Hematopoietic multipotent progenitor cell treated with erythropoietin and hydrocortisone succinate and interleukin-3 and kit ligand, for 8 days (in vitro differentiated cells): ENCODE results near the gene HS6ST1.
"Not testable (repeated sequence)": the region's sequence is repeated elsewhere in the genome, so short reads cannot be mapped to it uniquely, and the experiment has no call there.

Source experiments
- DNase-seq: peaks from one replicate; pipeline ENCODE4 v3.0.0-alpha.2; 2015

The HS6ST1 gene

DNA sequence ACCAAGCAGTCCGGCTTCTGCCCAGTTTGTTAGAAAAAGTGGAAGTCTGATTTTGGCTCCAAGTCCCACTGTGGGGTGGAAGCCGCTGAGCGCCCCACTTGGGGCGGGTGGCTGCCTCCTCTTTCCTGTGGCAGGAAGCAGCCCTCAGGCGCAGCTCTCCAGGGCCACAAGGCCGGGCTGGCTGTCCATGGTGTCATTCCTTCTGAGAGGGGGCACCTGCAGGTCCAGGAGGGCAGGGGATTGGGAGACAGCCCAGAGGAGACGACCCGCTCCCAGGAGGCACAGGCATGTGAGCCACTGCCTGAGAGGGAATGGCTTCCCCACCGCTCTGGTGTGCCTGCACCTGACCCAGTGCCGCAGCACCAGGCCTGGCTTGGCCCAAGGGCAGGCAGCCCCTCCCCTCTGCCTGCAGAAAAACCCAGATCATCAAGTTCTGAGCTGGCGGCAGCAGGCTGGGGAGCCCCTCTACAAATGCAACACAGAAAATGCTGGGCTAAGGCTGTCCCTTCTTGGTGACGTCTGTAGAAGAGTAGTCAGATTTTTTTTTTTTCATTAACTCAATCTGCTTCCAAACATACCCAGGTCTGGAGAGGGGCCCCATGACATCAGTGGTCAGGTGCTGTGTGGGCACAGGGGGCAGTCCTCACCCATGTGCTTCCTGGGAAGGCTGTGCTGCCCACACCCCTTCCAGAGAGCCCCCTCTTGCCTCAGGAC, 38.4 kb downstream of the HS6ST1 start:
- no peak for DNase-seq

DNA sequence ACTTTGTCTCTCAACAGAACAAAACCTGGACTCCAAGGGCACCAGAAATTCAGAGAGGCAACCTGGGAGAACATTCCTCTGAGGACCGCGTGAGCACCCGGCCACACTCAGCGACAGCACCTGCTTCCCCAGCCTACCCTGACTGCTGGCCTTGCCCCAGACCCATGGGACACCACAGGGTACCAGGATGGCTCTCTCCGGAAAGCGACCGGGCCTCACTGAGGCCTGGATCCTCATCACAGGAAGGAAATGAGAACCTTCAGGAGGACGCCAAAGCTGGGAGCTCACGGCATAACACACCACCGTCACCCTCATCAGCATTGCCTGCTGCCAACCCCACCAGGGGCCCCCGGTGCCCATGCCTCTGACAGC, 38.9 kb downstream of the HS6ST1 start:
- no peak for DNase-seq

DNA sequence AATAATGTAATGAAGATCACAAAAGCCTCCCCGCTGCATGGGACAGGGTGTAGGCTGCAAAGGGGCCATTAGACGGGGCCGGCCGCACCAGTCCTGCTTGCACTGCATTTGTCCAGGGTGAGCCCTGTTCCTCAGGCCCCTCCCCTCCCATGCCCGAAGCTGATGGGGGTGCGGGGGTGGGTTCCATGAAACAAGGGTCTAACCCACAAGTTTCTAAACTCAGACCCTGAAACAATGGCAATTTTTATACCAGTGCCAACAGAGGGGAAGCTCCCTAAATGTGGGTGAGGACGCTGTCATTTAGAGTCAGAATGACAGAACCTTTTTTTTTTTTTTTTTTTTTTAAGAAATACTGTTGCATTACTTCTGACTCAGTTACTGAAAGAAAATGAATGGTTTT, 39.7 kb downstream of the HS6ST1 start:
- DNase-seq, result no peak

DNA sequence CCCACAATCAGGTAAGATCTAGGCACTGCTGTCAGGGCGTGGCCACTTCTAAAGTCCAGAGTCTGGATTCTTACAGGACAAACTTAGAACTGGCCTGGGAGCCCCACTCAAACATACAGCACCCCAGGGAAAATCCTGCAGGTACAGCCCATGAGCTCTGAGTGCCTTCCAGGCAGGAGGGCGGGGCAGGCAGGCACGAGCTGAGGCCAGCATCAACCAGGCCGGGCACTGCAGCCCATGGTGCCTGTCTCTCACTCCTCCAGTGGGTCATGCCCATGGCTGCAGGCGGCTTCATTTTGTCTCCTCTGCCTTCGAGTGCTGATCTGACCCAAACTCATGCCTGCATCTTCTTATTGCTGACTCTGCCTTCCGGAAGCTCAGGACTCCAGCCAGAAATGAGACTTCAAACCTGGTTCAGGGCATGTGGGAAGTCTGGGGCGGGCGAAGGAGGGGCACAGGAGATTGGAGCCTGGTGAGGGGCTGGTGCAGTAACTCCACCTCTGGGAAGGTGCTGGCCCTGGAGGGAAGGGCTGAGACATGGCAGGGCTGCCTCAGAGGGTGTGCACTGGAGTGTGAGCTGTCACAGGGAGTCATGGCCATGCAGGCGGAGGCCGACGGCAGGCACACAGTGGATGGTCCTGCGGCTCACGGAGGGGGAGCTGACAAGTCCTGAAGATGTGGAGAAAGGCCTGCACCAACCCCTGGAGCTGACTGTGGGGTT, 40.5 kb downstream of the HS6ST1 start:
- DNase-seq, result no peak

DNA sequence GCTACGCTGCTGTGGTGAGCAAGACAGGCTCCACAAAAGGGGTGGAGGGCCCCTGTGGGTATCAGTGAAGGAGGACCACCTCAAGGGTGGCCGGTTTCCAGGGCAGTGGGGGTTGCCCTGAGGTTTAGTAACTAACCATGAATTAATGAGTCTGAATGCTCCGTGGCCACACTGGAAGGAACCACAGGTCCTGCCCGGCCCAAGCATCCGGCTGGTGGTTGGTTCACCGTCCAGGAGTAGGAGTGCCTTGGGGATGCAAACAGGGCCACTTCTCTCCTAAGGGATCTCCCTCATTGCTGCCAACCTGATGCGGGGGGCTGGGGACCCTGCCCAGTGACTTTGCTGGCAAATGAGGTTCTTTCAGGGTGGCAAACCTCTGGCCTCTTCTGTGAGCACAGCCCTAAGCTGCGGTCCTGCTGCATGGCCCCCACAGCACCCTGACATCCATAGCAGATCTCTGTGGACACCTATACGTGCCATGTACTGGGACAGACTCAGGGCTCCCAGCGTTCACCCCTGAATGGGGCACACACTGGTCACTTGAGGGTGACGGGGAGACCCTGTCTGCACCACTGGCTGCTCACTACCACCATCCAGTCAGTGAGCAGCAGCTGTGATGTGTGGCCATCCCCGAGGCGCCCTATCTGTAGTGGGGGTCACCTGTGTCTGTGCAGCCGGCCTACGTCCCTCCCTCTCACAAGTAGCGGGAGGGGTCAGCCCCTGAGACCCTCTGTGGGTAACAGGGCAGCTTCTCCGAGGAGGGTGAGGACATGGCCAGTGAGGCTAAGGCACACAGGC, 41.6 kb downstream of the HS6ST1 start:
- DNase-seq, result no peak

DNA sequence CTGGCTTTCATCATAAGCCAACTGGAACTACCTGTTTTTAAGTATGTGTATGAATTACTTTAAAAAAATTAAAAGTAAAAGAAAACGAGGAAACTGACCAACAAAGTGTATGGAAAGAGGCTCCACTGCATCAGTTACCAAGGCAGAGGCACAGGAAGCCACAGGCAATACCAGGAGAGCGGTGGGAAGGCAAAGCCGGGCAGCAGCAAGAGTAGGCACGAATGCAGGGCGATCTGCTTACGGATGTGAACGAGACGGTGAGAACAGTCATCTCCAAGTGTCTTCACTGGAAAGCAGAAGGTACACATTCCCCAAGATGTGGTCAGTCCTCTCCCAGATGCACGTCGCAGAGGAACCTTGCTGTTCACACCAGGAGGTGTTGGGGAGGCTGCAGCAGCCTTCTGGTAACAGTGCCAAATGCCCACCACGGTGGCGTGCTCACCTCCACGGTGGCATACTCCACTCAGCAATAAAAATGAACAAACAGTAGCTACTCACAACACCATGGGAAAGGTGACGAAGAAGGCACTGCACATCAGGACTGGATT, 43.1 kb downstream of the HS6ST1 start:
- no peak for DNase-seq

DNA sequence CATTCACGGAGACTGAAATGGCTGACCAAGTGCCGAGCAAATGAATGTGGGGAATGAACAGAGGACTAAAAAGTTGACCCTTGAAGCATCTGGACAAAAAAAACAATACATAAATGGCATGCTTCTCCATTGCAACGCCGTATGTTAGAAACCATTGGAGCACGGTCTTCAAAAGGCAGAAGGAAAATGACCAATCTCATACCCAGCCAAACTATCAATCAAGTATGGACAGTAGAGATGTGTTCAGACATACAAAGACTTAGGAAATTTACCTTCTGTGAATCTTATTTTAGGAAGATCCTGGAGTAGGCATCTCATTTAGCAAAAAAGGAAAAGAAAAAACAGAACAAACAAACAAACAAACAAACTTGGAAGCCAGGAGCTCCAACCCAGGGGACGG, 44.5 kb downstream of the HS6ST1 start:
- DNase-seq, result no peak

DNA sequence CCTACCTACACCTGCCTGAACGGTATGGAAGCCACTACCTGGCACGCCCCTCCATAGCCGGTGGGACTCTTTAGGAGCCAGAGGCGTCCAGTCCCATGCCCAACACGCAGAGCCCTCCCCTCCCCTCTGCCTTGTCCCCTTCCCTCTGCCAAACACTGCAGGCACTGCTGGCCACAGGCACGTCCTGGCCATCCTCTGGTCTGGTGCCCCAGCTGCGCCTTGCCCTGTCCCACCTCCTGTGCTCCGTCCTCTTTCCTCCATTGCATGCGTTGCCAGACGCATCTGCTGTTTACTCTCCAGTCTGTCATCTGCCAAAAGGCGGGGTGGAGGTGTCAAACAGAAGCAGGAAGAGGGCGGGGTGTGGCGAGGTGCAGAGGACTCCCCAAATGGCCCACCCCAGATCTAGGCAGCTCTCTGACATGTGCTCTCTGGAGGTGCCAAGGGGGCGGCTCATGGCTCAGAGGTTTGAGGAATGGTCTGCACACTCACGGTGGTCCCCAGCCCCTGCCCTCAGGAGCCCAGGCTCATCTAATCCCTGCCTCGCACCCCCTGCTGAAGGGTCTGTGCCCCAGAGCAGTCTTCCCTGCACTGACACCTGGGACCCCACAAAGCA, 45.1 kb downstream of the HS6ST1 start:
- DNase-seq, result no peak

DNA sequence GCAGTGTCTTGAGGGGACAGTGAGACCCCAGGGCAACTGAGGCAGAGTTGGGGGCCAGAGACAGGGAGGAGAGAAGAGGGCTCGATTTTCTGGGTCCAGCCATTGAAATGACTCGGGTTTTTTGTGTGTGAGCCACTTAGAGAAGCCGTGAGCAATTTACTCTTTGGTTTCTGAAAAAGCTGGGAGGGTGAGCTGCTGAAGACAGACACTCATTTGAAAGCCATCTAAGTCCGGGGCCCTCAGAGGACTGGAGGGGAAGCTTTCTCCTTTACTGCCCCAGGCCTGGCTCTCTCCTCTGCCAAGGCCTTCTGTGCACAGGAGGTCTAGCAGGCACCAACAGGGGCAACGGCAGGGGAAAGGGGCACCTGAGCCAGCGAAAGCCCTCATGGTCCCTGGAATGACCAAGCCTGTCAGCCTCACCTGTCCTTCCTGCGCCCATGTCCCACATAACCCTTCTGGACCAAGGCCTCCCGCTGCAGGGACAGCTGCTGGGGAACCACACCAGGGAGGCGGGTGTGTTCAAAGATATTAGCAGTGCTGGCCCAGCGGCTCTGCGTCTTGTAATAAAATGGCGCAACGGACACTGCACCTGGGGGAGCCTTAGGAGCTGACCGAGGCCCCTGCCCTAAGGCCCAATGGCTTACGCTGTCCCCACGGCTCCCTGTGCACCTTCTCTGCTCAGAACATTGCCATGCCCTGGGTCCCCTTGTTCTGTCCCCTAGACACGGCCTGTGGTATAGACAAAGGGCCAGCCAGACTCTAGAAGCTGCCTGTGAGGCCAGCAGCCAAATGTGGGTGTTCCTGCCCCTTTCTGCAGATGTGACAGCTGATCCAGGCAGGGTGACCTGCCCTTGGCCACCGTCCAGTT, 45.8 kb downstream of the HS6ST1 start:
- DNase-seq, result no peak

DNA sequence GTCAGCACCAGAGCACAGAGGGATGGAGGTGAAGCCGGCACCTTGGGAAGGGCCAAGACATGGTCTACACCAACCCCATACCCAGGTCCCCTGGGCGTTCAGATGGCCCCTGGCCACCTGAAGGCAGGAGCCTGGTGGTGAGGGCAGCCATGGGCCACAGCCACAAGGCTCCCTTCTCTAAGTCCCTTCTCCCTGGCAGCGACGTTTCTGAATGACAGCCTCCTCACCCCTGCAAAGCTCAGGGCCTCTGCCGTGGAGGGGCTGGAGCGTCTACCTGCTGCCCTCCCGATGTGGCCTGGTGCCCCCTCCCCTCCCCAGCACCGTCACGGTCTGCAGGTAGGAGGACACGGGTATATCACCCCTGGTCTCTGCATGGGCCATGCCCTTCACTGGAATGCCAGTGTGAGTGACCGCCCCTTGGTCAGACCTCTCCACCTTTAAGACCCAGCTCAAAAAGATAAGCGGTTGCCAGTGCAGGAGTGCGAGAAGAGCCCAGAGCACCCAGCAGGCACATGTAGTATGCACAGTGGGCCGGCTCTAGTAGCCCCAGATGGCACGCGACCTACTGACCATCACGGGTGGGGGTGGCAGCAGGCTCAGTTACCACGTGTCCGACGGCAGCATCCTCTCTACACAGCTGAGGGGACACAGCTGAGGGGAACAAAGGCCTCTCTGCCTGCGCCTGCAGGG, 46.6 kb downstream of the HS6ST1 start:
- DNase-seq, result no peak

DNA sequence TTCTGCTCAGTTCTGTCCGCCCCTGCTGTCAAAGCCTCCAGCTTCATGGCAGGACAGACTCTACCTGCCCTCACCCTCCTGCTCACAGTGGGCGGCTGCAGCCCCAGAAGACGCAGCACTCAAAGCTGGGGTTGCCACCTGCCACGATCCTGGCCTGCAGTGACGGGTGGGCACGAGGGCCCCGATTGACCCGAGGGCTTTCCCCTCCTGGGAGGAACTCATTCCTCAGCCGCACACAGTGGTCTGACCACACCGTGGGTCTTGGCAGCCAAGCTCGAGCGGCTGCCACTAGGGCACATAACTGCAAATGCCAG, 47.1 kb downstream of the HS6ST1 start:
- DNase-seq, result no peak

DNA sequence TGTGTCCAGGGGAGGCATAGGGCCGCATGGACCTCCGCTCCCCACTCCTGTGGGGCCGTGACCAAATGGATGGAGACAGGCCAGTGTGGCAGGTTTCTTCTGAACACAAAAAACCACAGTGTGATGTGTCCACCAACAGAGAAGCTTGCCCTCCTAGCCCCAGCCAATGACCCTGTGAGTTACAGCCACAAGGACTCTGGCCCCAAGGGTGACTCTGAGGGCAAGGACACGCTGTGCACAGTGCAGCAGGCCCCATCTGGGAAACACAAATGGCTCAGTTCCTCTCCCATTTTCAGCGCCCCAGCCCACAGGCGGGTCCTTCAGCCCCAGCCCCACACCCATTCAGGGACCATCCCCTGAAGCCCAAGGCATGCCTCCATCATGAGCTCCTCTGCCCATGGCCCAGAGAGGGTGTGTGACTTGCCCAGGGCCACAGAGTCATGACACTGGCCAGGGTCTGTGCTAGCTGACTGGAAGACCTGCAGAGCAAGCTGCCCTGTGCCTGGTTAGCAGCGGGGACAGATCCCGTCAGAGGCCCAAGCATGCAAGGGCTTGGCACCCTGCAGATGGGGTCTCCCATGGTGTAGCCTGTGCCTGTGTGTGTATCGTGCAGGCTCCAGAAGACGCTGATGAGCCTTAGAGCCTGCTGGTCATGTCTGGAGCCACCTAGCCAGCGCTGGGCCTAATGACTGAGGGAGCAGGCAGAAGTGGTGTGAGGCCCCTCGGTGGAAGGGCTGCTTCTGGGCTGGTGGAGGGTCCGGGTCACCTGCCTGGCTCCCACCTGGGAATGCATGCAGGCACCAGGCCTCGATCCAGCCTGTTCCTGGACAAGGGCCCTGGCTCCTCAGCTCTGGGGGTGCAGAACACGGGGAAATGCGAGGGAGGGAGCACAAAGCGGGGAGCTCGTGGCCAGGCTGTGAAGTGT, 47.7 kb downstream of the HS6ST1 start:
- no peak for DNase-seq

DNA sequence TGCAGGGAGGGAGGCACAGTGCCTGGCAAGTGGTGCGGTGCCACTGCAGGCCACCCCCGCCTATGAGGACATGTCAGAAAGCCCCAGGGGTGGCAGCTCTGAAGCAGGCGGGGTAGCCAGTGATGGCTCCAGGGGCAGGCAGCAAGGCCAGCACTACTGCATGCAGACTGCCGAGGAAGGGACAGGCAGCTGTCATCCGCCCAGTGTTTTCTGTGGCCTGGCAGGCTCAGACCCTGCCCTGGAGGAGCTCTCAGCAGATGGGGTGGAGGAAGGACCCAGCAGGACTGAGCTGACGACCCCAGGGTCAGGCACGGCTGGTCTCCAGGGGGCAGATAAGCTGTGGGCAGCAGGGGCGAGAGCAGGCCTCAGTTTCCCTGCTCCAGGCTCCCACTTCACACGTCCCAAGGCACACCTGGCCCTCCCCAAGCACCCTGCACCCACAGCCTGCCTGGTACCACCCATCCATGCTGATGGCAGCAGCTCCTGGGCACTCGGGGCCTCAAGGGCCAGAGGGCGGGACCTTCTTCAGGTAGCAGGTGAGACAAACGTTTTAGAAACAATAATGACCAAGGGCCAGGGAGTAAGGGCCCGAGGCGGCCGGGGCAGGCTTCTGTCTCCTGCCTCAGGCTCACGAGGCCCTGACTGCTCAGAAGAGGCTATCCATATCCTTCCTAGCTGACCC, 48.5 kb downstream of the HS6ST1 start:
- DNase-seq, result no peak

DNA sequence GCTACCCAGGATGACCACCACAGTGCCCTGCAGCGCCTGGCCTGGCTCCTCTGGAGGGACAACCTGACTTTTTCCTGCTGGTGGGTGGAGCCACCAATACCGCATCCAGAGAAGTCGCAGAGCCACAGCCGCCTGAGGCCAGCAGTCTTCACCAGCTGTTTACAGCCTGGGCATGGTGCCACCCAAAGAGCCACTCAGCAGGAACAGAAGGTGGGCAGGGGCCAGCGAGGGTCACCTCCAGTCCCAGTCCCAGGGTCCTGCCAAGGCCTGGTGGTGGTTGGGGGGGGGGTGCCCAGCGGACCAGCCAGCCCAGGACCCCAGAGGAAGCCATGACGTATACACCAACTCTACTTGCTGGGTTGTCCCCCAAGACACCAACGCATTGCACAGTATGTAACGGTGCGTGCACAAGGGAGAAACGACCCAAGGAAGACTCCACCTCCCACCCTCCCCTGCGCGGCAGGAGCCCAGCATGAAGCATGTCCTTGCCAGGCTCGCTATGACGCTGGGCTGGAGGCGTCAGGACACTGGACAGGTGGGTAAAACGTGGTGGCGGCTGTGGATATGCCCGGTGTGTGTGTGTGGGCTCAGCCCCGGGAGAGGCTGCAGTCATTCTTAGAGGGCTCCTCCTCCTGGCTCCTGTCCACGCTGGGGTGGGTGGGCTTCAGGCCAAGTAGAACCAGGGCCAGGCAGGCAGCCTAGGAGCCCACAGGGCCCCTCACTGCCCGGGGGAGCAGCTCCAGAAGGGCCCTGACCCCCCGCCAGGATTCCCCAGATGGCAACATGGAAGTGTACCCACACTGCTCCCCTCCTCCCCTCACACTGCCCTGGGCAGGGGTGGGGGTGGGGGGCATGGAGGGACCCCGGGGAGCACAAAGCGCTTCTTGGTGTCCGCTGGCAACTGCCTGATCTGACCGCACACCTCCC, 49.3 kb downstream of the HS6ST1 start:
- no peak for DNase-seq

DNA sequence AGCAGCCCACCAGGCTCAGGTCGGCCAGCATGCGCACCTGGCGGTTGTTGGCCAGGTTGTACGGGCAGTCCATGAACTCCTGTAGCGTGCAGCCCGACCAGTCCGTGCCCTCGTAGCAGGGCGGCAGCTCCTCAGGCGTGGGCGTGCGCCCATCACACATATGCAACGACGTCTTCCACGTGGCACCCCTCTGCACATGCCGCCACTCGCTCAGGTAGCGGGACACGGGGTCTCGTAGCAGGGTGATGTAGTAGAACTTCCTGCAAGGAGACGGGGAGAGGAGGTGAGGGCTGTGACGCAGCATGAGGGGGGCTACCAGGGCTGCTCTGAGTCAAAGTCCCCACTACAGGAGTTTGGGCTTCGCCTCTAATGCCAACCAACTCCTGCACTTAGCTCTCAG, 50.1 kb downstream of the HS6ST1 start:
- DNase-seq, result not testable (repeated sequence)

DNA sequence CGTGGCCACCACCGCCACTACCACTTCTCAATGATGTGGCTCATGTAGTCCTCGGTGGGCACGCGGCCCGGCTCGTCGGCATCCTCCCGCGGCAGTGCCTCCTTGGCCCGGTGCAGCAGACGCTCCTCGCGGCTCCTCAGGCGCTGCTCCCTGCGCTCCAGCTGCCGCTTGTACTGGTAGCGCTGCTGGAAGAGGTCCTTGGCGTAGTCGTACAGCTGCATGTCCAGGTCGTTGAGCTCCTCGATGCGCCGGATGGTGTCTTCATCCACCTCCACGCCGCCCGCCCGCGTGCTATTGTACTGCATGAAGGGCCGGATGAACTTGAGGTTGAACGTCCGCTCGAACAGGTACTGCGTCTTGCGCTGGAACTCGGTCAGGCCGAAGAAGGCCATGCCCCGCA, 50.5 kb downstream of the HS6ST1 start:
- not testable (repeated sequence) for DNase-seq

DNA sequence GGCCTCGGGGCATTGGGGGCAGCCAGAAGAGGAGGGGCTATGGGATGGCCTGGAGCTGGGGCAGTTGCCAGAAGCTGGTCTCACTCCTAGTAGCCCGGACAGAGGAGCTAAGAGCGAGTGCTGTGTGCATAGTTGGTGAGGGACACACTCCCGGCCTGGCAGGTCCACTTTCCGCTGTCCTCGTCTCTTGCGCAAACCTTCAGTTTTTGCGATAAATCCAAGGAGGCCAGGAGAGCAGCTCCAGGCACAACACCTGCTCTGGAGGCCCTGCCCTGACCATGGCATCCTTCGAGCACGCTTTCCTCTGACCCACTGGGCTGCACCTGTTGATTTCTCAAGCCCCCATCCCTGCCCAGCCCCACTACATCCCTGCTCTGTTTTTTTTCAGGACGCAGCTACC, 51.0 kb downstream of the HS6ST1 start:
- not testable (repeated sequence) for DNase-seq

DNA sequence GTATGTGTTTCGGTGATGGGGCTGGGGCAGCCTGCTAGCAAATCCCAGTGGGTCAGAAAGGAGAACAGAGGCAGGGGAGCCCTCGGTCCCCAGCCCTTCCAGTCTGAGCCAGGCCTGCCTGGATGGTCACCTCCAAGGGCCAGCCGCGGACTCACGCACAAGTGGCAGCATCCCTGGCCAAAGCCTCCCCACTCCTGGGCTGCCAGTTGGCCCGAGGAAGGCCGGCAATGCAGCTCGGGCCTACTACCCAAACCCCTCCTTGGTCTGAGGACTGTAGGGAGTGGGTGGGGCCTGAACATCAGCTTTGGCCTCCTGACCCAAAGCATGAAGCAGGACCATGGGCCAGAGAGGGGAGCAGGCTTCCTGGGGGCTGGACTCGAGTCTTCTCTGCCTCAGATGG, 51.5 kb downstream of the HS6ST1 start:
- not testable (repeated sequence) for DNase-seq

DNA sequence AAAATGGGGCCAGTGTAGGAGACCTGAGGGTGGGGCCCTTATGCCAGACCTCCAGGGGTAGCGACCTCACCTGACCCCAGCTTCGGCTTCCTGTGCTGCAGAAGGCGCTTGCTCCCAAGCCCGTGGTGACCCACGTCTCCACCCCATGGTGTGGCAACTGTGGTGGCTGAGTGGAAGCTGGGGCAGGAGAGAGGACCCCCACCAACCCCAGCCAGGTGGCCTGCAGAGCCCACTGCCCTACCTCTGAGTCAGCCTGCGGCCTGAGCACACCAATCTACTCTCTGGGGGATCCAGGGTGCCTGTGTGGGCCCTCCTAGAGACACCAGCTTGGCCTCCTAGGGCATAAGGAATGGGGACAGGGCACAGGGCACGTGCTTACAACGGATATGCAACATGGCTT, 52.2 kb downstream of the HS6ST1 start:
- DNase-seq, result not testable (repeated sequence)
